Peyer's patch (tissue), 4 donors: ENCODE measurements around the gene TFIP11. TPM values are rescaled to one million over a fixed set of nuclear protein-coding genes. Genes with fewer than 3 reads are reported as not detected.
A peak's percentile ranks its signal among the peaks of the same experiment; 100 is the strongest.

ENCODE experiments used
- DNase-seq, 3 donors: peaks; one replicate each; pipeline ENCODE4 v3.0.0-alpha.2; 2017 to 2019
- H3K27ac ChIP-seq, 4 donors: fragments of 200-600 bp; sonication (generic); one replicate each; pipeline ENCODE4 v1.5.1; 2016 to 2019
- H3K27me3 ChIP-seq, 2 donors: fragments of 200-600 bp; sonication (generic); one replicate each; pipeline ENCODE4 v1.5.1; 2019
- H3K36me3 ChIP-seq, 3 donors: fragments of 200-600 bp; sonication (generic); one replicate each; pipeline ENCODE4 v1.5.1; 2016 to 2019
- H3K4me1 ChIP-seq, 4 donors: fragments of 200-600 bp; sonication (generic); one replicate each; pipeline ENCODE4 v1.5.1; 2016 to 2019
- H3K4me3 ChIP-seq, 4 donors: fragments of 200-600 bp; sonication (generic); 1 replicate in 3 of 4; 2 replicates in 1 of 4; pipeline ENCODE4 v1.5.1; 2016 to 2019; ENCODE audit warnings: mild to moderate bottlenecking in 1 of 4
- H3K9me3 ChIP-seq, 4 donors: fragments of 200-600 bp; sonication (generic); one replicate each; pipeline ENCODE4 v1.5.1; 2016 to 2019; ENCODE audit warnings: mild to moderate bottlenecking in 1 of 4
- POLR2A ChIP-seq, 2 donors: fragments of 450-650 bp; IDR thresholded peaks; one replicate each; pipeline ENCODE4 v1.5.1; 2017; ENCODE audit warnings: antibody characterized with exemption in 2 of 2, mild to moderate bottlenecking in 2 of 2, moderate library complexity in 2 of 2
- total RNA-seq, 4 donors: library from RNA; depleted of rRNA; stranded (reverse); fragments of >200 nt; gene quantifications; one replicate each; pipeline ENCODE4 v1.1.0, GENCODE V29; 2016
- TF ChIP-seq, protein P1 (sequence below), 6 experiments: fragments of 450-650 bp in 4 of 6; fragments of 200-600 bp in 2 of 6; sonication (generic) in 1 of 6; IDR thresholded peaks; one replicate each; pipeline ENCODE4 v1.5.1; 2017 to 2019; ENCODE audit warnings: antibody characterized with exemption in 6 of 6, mild to moderate bottlenecking in 3 of 6, moderate library complexity in 1 of 6

TFIP11 gene
- total RNA-seq, 4 donors from 2014 or later: 24.0 to 46.2 (median 30.8) TPM

DNA sequence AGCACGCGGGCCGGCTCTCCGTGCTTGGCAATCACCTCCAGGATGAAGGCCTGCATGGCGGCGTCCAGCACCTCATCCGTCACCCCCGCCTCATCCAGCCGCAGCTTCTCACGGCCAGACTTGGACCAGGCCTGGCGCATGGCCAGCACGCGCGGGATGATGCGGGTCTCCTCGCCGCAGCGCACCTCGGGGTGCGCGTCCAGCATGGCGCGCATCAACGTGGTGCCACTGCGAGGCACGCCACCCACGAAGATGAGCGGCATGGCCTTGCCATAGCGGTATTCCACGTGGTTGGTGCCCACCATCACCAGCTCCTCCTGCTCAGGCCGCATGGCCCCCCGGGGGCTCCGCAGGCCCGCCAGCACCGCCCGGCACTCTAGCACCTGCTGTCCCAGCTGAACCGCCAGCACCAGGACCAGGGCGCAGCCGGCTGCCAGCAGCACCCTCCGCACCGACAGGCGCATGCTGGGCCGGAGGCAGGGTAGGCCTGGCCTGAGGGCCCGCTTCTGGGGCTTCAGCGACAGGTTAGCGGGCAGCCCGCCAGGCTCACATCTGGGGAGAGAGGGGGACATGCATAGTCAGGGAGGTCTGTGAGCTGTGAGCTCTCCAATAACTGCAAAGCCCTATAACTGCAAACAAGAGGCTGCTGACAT lies 29.0 kb upstream of the TFIP11 start:
- no peak overlapping the region for H3K27ac ChIP-seq
- no peak for TF ChIP-seq POLR2A (IDR thresholded peaks at IDR 0.05)
- TF ChIP-seq, protein P1, sequence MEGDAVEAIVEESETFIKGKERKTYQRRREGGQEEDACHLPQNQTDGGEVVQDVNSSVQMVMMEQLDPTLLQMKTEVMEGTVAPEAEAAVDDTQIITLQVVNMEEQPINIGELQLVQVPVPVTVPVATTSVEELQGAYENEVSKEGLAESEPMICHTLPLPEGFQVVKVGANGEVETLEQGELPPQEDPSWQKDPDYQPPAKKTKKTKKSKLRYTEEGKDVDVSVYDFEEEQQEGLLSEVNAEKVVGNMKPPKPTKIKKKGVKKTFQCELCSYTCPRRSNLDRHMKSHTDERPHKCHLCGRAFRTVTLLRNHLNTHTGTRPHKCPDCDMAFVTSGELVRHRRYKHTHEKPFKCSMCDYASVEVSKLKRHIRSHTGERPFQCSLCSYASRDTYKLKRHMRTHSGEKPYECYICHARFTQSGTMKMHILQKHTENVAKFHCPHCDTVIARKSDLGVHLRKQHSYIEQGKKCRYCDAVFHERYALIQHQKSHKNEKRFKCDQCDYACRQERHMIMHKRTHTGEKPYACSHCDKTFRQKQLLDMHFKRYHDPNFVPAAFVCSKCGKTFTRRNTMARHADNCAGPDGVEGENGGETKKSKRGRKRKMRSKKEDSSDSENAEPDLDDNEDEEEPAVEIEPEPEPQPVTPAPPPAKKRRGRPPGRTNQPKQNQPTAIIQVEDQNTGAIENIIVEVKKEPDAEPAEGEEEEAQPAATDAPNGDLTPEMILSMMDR (IDR thresholded peaks at IDR 0.05): no peak
- no peak overlapping the region for H3K4me3 ChIP-seq
- peaks cover 0 to 6% (median 0%) of the 10 kb centered on the region in 4 donors for H3K4me1 ChIP-seq
- DNase-seq: no peak
- no peaks in the 10 kb centered on the region for H3K9me3 ChIP-seq
- H3K36me3 ChIP-seq: peaks cover 0 to 37% (median 0%) of the 10 kb centered on the region in 3 donors
- no peaks in the 10 kb centered on the region for H3K27me3 ChIP-seq

DNA sequence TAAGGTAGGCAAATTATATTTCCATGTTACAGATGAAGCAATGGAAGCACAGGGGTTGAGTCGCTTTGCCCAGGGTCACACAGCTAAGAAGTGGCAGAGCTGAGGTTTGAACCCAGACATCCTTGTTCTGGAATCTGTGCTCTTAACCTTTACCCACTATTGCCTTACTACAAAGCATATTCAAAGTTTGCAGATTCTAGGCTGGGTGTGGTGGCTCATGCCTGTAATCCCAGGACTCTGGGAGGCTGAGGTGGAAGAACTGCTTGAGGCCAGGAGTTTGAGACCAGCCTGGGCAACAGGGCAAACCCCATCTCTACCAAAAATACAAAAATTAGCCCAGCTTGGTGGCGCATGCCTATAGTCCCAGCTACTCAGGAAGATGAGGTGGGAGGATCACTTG lies 27.8 kb upstream of the TFIP11 start:
- Histone ChIP-seq H3K4me1 (peaks cover 0 to 6% (median 2%) of the 10 kb centered on the region in 4 donors), H3K27me3 (no peaks in the 10 kb centered on the region), H3K9me3 (no peaks in the 10 kb centered on the region), H3K27ac (no peak overlapping the region), H3K4me3 (no peak overlapping the region), H3K36me3 (peaks cover 0 to 42% (median 0%) of the 10 kb centered on the region in 3 donors)
- TF ChIP-seq, protein P1 (IDR thresholded peaks at IDR 0.05): no peak
- TF ChIP-seq POLR2A (IDR thresholded peaks at IDR 0.05): no peak
- DNase-seq: no peak

DNA sequence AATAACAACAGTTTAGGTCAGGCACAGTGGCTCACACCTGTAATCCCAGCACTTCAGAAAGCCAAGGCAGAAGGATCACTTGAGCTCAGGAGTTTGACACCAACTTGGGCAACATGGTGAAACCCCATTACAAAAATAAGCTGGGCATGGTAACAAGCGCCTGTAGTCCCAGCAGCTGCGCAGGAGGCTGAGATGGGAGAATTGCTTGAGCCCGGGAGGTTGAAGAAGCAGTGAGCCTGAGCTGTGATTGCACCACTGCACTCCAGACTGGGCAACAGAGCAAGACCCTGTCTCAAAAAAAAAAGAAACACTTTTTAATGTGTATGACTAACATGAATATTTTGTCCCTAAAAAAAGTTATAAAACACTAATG lies 24.5 kb upstream of the TFIP11 start:
- Histone ChIP-seq H3K36me3 (peaks cover 0 to 50% (median 0%) of the 10 kb centered on the region in 3 donors), H3K4me3 (no peak overlapping the region), H3K4me1 (peaks cover 0 to 4% (median 0%) of the 10 kb centered on the region in 4 donors), H3K27me3 (no peaks in the 10 kb centered on the region), H3K9me3 (no peaks in the 10 kb centered on the region), H3K27ac (no peak overlapping the region)
- TF ChIP-seq, protein P1 (IDR thresholded peaks at IDR 0.05): no peak
- DNase-seq: no peak

DNA sequence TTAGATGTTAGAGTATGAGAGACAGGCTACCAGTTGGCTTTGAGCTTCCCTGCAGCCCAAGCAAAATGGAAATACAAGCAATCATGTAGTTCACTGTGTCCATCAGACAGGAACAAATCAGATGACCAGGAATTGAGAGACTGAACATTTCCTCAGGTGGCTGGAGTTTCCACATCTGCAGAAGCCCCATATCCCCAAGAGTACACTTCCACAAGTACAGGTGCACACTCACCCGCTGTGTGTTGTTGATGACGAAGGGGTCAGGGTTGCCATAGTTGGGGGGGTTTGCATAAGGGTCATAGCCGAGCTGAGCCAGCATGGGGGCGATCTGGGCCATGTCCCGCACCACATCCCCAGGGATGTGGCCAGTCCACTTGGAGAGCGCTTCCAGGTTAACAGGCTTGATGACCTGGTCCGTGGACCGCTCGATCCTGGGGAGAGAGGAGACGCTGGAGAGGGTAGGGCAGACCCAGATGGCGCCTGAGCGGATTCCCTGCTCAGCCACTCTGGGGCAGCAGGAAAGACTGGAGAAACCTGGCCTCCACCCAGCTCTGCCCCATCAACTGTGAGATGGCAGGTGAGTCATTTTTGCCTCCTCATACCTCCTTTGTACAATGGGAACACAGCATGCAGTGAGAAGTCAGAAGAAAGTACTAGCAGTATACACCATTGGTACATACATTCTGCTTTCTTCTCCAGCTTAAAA lies 23.9 kb upstream of the TFIP11 start:
- Histone ChIP-seq H3K4me3 (no peak overlapping the region), H3K27me3 (no peaks in the 10 kb centered on the region), H3K27ac (peak overlapping the region in 1 of 4 donors; percentile 53), H3K4me1 (peaks cover 0 to 4% (median 0%) of the 10 kb centered on the region in 4 donors), H3K36me3 (peaks cover 0 to 52% (median 0%) of the 10 kb centered on the region in 3 donors), H3K9me3 (no peaks in the 10 kb centered on the region)
- TF ChIP-seq POLR2A (IDR thresholded peaks at IDR 0.05): no peak
- TF ChIP-seq, protein P1 (IDR thresholded peaks at IDR 0.05): no peak
- DNase-seq: no peak

DNA sequence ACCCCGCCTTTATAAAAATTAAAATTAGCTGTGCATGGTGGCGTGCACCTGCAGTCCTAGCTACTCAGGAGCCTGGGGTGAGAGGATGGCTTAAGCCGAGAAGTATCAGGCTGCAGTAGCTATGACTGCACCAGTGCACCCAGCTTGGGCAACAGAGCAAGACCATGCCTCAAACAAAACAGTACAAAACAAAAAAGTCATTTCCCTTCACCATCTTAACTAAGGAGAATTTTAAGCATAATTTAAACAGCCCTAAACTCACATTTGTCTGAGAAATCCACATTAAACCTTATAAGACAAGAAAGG lies 23.3 kb upstream of the TFIP11 start:
- peak in 2 of 3 donors; percentile 43 to 50 for DNase-seq
- H3K9me3 ChIP-seq: no peaks in the 10 kb centered on the region
- peaks cover 0 to 4% (median 0%) of the 10 kb centered on the region in 4 donors for H3K4me1 ChIP-seq
- no peaks in the 10 kb centered on the region for H3K27me3 ChIP-seq
- no peak for TF ChIP-seq POLR2A (IDR thresholded peaks at IDR 0.05)
- TF ChIP-seq, protein P1 (IDR thresholded peaks at IDR 0.05): no peak
- peaks cover 0 to 47% (median 0%) of the 10 kb centered on the region in 3 donors for H3K36me3 ChIP-seq
- no peak overlapping the region for H3K4me3 ChIP-seq
- peak overlapping the region in 2 of 4 donors; percentile 49 to 53 for H3K27ac ChIP-seq
